HepG2 (cell line): ENCODE measurements around the gene HECTD1. TPM values are rescaled to one million over a fixed set of nuclear protein-coding genes. Genes with fewer than 3 reads are reported as not detected.

Source experiments
- ATRX ChIP-seq: sonication (generic); formaldehyde crosslinking; IDR thresholded peaks from 2 replicates; pipeline ENCODE4 v1.4.0; 2020; ENCODE audit warnings: missing genetic modification reagents, borderline replicate concordance
- ESRRA ChIP-seq: sonication (generic); formaldehyde crosslinking; IDR thresholded peaks from 2 replicates; pipeline ENCODE4 v1.5.1; 2020; ENCODE audit warnings: mild to moderate bottlenecking, low read depth, missing genetic modification reagents
- FOXC1 ChIP-seq: sonication (generic); formaldehyde crosslinking; IDR thresholded peaks from 2 replicates; pipeline ENCODE4 v1.8.0; 2022; ENCODE audit warnings: mild to moderate bottlenecking, missing genetic modification reagents, borderline replicate concordance
- FOXM1 ChIP-seq: sonication (generic); formaldehyde crosslinking; IDR thresholded peaks from 2 replicates; pipeline ENCODE4 v1.5.0; 2020; ENCODE audit warnings: missing genetic modification reagents
- HIVEP1 ChIP-seq: sonication (generic); formaldehyde crosslinking; IDR thresholded peaks from 2 replicates; pipeline ENCODE4 v1.4.0; 2020; ENCODE audit warnings: mild to moderate bottlenecking, missing genetic modification reagents
- KAT8 ChIP-seq: IDR thresholded peaks from 2 replicates; pipeline ENCODE4 v1.6.1; 2016; ENCODE audit warnings: missing genetic modification reagents, missing compliant biosample characterization
- MXI1 ChIP-seq: IDR thresholded peaks from 3 replicates; pipeline ENCODE4 v1.6.1; 2012; ENCODE audit warnings: low read depth, low read length, inconsistent platforms, borderline replicate concordance
- RBM22 ChIP-seq: fragments of 200-400 bp; formaldehyde crosslinking; optimal IDR thresholded peaks from 2 replicates; pipeline ENCODE3; 2017; ENCODE audit warnings: mild to moderate bottlenecking, low read length, moderate library complexity
- REPIN1 ChIP-seq: sonication (generic); formaldehyde crosslinking; IDR thresholded peaks from 2 replicates; pipeline ENCODE4 v1.8.0; 2022; ENCODE audit warnings: missing genetic modification reagents, low read depth, mild to moderate bottlenecking, borderline replicate concordance
- SIX1 ChIP-seq: sonication (generic); formaldehyde crosslinking; IDR thresholded peaks from 2 replicates; pipeline ENCODE4 v1.4.0; 2020; ENCODE audit warnings: missing genetic modification reagents, borderline replicate concordance
- TBL1XR1 ChIP-seq: fragments of 150-350 bp; IDR thresholded peaks from 2 replicates; pipeline ENCODE4 v1.6.1; 2014; ENCODE audit warnings: borderline replicate concordance, low read length; ENCODE audit not compliant: partially characterized antibody
- ZNF121 ChIP-seq: sonication (generic); formaldehyde crosslinking; IDR thresholded peaks from 2 replicates; pipeline ENCODE4 v1.5.0; 2020; ENCODE audit warnings: mild to moderate bottlenecking, missing genetic modification reagents
- ZNF225 ChIP-seq: sonication (generic); formaldehyde crosslinking; IDR thresholded peaks from 2 replicates; pipeline ENCODE4 v1.4.0; 2020; ENCODE audit warnings: mild to moderate bottlenecking, missing genetic modification reagents
- ZNF550 ChIP-seq: sonication (generic); formaldehyde crosslinking; IDR thresholded peaks from 2 replicates; pipeline ENCODE4 v1.4.0; 2020; ENCODE audit warnings: mild to moderate bottlenecking, missing genetic modification reagents, borderline replicate concordance
- polyA plus RNA-seq, 8 experiments: library from polyadenylated mRNA; depleted of rRNA in 3 of 8; stranded (reverse) in 7 of 8; unstranded in 1 of 8; fragments of >200 nt; fragmentation: Illumina TruSeq in 4 of 8; extraction: Trizol in 4 of 8; gene quantifications; 2 replicates each; pipeline versions ENCODE4 v1.2.1 to v1.2.3, GENCODE V29; 2011 to 2016; ENCODE audit warnings: low read depth in 4 of 8, missing spikeins in 1 of 8, mixed read lengths in 1 of 8; ENCODE audit not compliant: insufficient read depth in 1 of 8
- total RNA-seq, 5 experiments: library from RNA; depleted of rRNA; stranded (reverse); fragments of >200 nt; fragmentation: Illumina TruSeq; extraction: Trizol; gene quantifications; 2 replicates each; pipeline ENCODE4 v1.2.3, GENCODE V29; 2016; ENCODE audit warnings: low read depth in 1 of 5
- TF ChIP-seq, protein P1 (sequence below): sonication (generic); formaldehyde crosslinking; IDR thresholded peaks from 2 replicates; pipeline ENCODE4 v1.4.0; 2020; ENCODE audit warnings: low read depth, missing genetic modification reagents
- TF ChIP-seq, protein P2 (sequence below): sonication (generic); formaldehyde crosslinking; conservative IDR thresholded peaks from 2 replicates; pipeline ENCODE4 v1.5.0; 2020; ENCODE audit warnings: missing genetic modification reagents
- TF ChIP-seq, protein P3 (sequence below): sonication (generic); formaldehyde crosslinking; IDR thresholded peaks from 2 replicates; pipeline ENCODE4 v1.4.0; 2020; ENCODE audit warnings: missing genetic modification reagents, borderline replicate concordance
- TF ChIP-seq, protein P4 (sequence below): sonication (generic); formaldehyde crosslinking; IDR thresholded peaks from 2 replicates; pipeline ENCODE4 v1.8.0; 2022; ENCODE audit warnings: mild to moderate bottlenecking, missing genetic modification reagents, borderline replicate concordance

Gene HECTD1
- total and polyA plus RNA-seq, 2 of the 13 experiments (the other 11 are each of a cell fraction or from before 2014, with no cell fraction given), result 312 to 560 TPM

DNA sequence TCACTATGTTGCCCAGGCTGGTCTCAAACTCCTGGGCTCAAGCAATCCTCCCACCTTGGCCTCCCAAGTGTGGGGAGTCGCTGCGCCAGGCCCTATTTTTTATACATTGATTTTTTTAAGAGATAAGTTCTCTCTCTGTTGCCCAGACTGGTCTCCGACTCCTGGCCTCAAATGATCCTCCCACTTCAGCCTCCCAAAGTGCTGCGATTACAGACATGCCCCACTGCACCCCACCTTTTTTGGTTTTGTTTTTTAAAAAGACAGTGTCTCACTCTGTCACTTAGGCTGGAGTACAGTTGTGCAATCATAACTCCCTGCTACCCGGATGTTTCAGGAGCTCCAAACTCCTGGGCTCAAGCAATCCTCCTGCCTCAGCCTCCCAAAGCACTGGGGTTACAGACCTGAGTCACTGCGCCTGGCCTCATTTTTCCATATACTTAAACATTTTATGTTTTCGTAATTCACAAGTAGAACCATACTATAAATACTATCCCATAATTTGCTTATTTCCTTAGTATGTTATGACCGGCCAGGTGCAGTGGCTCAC, 16.8 kb downstream of the HECTD1 start (continued):
- TF ChIP-seq, protein P1, sequence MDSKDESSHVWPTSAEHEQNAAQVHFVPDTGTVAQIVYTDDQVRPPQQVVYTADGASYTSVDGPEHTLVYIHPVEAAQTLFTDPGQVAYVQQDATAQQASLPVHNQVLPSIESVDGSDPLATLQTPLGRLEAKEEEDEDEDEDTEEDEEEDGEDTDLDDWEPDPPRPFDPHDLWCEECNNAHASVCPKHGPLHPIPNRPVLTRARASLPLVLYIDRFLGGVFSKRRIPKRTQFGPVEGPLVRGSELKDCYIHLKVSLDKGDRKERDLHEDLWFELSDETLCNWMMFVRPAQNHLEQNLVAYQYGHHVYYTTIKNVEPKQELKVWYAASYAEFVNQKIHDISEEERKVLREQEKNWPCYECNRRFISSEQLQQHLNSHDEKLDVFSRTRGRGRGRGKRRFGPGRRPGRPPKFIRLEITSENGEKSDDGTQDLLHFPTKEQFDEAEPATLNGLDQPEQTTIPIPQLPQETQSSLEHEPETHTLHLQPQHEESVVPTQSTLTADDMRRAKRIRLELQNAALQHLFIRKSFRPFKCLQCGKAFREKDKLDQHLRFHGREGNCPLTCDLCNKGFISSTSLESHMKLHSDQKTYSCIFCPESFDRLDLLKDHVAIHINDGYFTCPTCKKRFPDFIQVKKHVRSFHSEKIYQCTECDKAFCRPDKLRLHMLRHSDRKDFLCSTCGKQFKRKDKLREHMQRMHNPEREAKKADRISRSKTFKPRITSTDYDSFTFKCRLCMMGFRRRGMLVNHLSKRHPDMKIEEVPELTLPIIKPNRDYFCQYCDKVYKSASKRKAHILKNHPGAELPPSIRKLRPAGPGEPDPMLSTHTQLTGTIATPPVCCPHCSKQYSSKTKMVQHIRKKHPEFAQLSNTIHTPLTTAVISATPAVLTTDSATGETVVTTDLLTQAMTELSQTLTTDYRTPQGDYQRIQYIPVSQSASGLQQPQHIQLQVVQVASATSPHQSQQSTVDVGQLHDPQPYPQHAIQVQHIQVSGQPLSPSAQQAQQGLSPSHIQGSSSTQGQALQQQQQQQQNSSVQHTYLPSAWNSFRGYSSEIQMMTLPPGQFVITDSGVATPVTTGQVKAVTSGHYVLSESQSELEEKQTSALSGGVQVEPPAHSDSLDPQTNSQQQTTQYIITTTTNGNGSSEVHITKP (CRISPR knock-in tag), result no peak
- TF ChIP-seq REPIN1 (CRISPR knock-in tag) (0 out of 2 replicates have a peak, but pooled peaks have one; percentile 13), RBM22 (no peak), ZNF225 (no peak), TBL1XR1 (no peak), ZNF121 (CRISPR knock-in tag) (peak; percentile 86), SIX1 (CRISPR knock-in tag) (no peak), ZNF550 (CRISPR knock-in tag) (no peak), HIVEP1 (peak; percentile 53; the same call in 1 of the 2 replicates), KAT8 (CRISPR knock-in tag) (no peak), MXI1 (no peak), ESRRA (no peak), ATRX (CRISPR knock-in tag) (no peak), FOXM1 (CRISPR knock-in tag) (no peak), FOXC1 (CRISPR knock-in tag) (no peak; the same call in 1 of the 2 replicates)
- TF ChIP-seq, protein P2, sequence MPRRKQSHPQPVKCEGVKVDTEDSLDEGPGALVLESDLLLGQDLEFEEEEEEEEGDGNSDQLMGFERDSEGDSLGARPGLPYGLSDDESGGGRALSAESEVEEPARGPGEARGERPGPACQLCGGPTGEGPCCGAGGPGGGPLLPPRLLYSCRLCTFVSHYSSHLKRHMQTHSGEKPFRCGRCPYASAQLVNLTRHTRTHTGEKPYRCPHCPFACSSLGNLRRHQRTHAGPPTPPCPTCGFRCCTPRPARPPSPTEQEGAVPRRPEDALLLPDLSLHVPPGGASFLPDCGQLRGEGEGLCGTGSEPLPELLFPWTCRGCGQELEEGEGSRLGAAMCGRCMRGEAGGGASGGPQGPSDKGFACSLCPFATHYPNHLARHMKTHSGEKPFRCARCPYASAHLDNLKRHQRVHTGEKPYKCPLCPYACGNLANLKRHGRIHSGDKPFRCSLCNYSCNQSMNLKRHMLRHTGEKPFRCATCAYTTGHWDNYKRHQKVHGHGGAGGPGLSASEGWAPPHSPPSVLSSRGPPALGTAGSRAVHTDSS (CRISPR knock-in tag), result no peak
- TF ChIP-seq, protein P3, sequence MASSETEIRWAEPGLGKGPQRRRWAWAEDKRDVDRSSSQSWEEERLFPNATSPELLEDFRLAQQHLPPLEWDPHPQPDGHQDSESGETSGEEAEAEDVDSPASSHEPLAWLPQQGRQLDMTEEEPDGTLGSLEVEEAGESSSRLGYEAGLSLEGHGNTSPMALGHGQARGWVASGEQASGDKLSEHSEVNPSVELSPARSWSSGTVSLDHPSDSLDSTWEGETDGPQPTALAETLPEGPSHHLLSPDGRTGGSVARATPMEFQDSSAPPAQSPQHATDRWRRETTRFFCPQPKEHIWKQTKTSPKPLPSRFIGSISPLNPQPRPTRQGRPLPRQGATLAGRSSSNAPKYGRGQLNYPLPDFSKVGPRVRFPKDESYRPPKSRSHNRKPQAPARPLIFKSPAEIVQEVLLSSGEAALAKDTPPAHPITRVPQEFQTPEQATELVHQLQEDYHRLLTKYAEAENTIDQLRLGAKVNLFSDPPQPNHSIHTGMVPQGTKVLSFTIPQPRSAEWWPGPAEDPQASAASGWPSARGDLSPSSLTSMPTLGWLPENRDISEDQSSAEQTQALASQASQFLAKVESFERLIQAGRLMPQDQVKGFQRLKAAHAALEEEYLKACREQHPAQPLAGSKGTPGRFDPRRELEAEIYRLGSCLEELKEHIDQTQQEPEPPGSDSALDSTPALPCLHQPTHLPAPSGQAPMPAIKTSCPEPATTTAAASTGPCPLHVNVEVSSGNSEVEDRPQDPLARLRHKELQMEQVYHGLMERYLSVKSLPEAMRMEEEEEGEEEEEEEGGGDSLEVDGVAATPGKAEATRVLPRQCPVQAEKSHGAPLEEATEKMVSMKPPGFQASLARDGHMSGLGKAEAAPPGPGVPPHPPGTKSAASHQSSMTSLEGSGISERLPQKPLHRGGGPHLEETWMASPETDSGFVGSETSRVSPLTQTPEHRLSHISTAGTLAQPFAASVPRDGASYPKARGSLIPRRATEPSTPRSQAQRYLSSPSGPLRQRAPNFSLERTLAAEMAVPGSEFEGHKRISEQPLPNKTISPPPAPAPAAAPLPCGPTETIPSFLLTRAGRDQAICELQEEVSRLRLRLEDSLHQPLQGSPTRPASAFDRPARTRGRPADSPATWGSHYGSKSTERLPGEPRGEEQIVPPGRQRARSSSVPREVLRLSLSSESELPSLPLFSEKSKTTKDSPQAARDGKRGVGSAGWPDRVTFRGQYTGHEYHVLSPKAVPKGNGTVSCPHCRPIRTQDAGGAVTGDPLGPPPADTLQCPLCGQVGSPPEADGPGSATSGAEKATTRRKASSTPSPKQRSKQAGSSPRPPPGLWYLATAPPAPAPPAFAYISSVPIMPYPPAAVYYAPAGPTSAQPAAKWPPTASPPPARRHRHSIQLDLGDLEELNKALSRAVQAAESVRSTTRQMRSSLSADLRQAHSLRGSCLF (CRISPR knock-in tag), result no peak
- TF ChIP-seq, protein P4, sequence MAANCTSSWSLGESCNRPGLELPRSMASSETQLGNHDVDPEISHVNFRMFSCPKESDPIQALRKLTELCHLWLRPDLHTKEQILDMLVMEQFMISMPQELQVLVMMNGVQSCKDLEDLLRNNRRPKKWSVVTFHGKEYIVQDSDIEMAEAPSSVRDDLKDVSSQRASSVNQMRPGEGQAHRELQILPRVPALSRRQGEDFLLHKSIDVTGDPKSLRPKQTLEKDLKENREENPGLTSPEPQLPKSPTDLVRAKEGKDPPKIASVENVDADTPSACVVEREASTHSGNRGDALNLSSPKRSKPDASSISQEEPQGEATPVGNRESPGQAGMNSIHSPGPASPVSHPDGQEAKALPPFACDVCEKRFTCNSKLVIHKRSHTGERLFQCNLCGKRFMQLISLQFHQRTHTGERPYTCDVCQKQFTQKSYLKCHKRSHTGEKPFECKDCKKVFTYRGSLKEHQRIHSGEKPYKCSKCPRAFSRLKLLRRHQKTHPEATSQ, result 0 out of 2 replicates have a peak, but pooled peaks have one; percentile 36
